ENCODE results near the gene SPACDR.

The SPACDR gene

DNA sequence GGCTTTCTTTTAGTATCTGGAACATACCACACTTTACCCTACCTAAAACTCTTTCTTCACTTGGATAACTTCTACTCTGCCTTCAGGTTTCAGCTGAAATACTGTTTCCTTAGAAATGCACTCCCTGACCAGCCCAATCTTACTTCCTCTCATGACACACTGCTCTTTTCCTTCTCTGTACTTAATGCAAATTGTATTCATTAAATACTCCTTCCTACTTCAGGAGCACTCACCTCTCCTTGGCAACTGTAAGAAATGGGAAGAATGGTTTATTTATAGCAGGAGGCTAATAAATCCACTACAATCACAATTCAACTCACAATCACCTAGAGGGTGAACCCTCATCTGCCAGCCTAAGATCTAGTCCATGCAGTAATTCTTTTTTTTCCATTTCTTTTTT is 50.7 kb downstream of the SPACDR start:
- no peak for DNase-seq (ENCODE audit: low read depth)

DNA sequence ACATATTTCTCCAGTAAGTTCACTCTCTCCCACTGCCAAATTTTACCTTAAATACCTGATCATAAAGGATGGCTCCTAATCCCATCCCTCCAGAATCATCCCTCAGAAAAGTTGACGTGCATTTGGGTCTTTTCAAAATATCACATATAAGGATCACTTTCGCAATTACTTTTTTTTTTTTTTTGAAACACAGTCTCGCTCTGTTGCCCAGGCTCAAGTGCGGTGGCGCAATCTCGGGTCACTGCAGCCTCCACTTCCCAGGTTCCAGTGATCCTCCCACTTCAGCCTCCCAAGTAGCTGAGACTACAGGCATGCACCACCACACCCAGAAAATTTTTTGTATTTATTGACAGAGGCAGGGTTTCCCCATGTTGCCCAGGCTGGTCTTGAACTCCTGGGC is 53.0 kb downstream of the SPACDR start:
- DNase-seq (ENCODE audit: low read depth): no peak

DNA sequence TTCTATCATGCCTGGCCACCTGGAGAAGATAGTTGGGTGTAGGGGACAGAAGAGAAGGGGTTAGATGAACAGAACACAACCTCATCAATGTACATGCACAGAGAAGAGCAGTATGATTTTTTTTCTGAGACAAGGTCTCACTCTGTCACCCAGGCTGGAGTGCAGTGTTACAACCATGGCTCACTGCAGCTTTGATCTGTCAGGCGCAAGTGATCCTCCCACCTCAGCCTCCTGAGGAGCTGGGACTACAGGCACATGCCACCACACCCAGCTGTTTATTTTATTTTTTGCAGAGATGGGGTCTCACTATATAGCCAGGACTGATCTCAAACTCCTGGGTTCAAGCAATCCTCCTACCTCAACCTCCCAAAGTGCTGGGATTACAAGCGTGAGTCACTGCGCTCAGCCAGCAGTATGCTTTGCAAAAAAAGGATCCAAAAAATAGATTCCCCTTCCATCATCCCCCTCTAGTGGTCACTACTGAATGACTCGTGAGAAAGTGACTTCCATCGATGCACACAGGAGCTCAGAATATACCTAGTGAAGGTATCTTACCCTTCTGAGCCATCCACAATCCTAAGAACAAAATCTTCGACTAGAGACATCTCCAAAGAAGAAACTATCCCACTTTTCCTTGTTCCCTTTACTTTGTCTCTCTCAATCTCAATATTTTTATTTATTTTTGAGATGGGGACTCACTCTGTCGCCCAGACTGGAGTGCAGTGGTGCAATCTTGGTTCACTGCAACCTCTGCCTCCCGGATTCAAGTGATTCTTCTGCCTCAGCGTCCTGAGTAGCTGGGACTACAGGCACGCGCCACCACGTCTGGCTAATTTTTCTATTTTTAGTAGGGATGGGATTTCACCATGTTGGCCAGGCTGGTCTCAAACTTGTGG is 56.5 kb downstream of the SPACDR start:
- DNase-seq (ENCODE audit: low read depth): peak; percentile 42

DNA sequence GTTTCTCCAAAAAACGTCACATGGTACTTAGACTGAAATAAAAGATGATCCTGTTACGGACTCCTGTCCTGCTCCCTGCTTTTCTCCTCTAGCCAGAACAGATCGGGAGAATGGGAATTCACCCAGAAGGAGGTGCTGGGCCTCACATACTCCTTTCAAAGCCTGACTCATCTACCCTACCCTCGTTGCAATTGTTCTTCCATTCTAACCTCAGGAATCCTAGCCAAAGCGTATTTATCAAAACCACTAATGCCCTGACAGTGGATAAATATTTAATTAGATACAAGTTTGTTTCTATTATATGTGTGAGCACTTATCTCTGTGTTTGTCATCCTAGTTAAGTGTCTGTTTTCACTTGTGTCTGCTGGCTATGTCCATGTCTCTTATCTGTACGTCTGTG is 57.3 kb downstream of the SPACDR start:
- no peak for DNase-seq (ENCODE audit: low read depth)
